ENCODE results near the gene DENND1B.

DENND1B gene

DNA sequence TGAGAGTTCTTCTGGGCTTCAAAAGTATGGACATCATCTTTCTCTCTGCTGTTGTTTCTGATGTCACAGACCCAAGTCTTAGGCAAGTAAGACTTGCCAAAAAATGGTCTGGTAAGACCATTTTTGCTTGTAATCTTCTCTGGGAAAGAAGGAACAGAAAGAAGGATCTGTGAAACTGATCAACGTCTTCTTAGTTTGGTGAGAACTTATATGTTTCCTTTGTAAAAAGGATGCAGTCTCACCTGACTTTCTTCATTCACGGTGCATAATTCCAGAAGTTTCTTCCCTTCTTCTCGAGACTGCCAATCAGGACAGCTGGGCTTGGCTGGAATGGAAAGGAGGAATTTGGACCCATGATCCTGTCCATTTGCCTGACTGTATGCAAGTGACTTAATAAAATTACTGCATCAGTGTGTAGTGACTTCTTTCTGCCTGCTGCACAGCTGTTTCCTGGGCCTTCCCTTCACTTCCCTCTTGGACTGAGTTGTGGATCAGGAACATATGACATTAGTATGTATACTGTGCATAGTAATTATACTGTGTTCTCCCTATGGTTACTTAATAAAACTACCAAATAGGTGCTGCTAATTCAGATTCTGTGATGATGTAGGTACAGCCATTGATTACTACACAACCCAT is 7.6 kb upstream of the DENND1B start:
- peak overlapping the region; percentile 89; the same call in 1 of the 2 replicates for H3K27ac ChIP-seq
- TF ChIP-seq, protein P1, sequence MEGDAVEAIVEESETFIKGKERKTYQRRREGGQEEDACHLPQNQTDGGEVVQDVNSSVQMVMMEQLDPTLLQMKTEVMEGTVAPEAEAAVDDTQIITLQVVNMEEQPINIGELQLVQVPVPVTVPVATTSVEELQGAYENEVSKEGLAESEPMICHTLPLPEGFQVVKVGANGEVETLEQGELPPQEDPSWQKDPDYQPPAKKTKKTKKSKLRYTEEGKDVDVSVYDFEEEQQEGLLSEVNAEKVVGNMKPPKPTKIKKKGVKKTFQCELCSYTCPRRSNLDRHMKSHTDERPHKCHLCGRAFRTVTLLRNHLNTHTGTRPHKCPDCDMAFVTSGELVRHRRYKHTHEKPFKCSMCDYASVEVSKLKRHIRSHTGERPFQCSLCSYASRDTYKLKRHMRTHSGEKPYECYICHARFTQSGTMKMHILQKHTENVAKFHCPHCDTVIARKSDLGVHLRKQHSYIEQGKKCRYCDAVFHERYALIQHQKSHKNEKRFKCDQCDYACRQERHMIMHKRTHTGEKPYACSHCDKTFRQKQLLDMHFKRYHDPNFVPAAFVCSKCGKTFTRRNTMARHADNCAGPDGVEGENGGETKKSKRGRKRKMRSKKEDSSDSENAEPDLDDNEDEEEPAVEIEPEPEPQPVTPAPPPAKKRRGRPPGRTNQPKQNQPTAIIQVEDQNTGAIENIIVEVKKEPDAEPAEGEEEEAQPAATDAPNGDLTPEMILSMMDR (conservative IDR thresholded peaks at IDR 0.05), result no peak
- TF ChIP-seq ZFX (IDR thresholded peaks at IDR 0.05), result no peak

DNA sequence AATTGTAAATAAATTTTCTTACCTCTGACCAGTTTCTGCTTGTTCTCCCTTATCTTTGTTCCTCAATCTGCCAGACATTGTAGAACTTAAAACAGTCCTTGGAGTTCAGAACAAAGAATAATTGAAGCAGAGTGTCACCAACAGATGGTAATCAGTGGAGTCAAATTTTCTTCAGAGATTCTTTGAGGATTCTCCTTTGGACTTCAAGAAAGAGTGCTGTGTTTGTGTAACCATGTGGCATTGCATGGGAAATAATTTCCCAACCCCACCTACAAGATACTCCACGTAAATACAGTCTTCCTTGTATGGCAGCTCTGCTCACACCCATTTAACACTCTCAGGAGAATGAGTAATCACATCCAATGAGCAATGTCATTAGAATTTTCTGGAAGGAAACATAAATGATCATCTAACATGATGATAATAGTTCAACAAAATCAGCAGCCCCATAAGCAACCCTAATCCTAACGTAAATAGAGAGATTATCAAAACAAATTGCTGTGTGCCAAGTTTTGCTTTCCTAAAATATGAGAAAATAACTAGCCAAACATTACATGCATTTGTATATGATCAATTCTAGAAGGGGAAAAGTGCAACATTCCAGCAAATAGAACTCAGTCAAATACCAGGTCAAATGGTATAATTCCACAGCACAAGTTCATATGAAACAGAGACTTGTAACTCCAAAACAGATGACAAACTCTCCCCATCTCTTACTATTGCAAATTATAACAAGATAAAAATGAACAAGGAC is 6.9 kb upstream of the DENND1B start:
- no peak overlapping the region; the same call in 1 of the 2 replicates for H3K27ac ChIP-seq
- TF ChIP-seq, protein P1 (conservative IDR thresholded peaks at IDR 0.05), result no peak
- TF ChIP-seq ZFX (IDR thresholded peaks at IDR 0.05), result no peak

DNA sequence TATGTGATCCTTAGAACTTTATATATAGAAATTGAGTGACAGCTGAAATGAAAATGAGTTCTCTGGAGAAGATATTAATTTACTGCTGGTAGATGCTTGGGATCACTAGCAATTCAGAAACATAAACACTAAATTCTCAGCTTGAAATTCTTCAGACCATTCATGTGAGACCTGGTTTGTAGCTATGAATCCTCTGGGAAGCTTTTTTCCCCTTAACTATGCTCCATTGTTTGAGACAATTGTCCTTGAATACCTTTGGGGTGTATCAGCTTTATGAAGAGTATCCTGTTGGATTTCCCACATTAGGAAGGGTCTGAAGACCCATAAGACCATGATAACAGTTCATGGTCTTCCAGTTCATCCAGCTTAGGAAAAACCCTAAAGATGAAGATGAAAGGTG is 4.6 kb upstream of the DENND1B start:
- H3K27ac ChIP-seq, result no peak overlapping the region
- TF ChIP-seq, protein P1 (conservative IDR thresholded peaks at IDR 0.05), result no peak
- no peak for TF ChIP-seq ZFX (IDR thresholded peaks at IDR 0.05)

DNA sequence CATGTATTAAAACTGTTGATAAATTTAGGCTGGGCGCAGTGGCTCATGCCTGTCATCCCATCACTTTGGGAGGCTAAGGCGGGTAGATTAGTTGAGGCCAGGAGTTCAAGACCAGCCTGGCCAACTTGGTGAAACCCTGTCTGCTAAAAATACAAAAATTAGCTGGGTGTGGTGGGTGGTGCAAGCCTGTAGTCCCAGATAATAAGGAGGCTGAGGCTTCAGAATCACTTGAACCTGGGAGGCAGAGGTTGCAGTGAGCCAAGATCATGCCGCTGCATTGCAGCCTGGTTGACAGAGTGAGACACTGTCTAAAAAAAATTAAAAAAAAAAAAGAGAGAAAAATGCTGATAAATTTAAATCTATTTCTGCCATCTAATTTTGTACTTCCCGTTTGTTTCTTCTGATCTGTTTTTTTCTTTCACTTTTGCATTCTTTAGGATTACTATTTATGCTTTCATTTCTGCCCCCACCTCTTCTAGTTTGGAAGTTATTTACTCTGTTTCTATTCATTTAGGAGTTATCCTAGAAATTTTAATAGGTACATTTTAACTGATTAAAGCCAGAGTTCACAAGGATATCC is 3.2 kb upstream of the DENND1B start:
- H3K27ac ChIP-seq, result no peak overlapping the region
- TF ChIP-seq ZFX (IDR thresholded peaks at IDR 0.05), result no peak
- TF ChIP-seq, protein P1 (conservative IDR thresholded peaks at IDR 0.05), result no peak

DNA sequence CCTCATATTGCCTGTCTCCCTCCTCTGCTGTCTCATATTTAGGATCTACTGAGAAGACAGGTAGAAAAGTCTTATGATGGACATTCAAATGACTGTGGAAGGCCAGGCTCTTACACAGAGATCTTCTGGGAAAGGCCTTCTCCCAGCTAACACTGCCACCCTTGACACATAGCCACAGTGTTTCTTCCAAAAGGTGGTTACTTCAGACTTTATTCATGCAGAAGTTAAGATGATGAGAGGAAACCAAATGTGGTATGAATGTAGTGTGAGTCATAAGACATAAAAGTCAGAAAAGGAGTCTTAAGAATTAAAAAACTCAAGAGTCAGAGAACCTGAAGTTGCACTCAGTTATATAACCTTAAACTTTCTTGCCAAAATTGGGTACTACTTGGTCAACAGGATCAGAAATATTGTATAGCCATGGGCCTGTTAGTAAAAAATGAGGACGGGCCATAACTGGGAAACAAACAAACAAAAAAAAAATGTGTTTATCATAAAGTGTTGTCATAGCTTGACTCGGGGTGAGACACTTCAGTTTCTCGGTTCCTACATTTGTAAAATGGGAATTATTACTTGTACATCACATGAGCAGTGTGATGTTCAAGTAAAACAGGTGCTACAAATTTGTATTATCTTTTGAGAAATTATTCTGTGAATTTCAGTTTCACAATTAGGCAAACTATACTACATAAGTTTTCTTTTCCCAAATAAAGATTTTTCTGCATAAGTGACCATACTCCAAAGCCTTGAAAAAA is 1.2 kb upstream of the DENND1B start:
- TF ChIP-seq, protein P1 (conservative IDR thresholded peaks at IDR 0.05), result no peak
- no peak for TF ChIP-seq ZFX (IDR thresholded peaks at IDR 0.05)
- peak overlapping the region; percentile 88; the same call in 1 of the 2 replicates for H3K27ac ChIP-seq

DNA sequence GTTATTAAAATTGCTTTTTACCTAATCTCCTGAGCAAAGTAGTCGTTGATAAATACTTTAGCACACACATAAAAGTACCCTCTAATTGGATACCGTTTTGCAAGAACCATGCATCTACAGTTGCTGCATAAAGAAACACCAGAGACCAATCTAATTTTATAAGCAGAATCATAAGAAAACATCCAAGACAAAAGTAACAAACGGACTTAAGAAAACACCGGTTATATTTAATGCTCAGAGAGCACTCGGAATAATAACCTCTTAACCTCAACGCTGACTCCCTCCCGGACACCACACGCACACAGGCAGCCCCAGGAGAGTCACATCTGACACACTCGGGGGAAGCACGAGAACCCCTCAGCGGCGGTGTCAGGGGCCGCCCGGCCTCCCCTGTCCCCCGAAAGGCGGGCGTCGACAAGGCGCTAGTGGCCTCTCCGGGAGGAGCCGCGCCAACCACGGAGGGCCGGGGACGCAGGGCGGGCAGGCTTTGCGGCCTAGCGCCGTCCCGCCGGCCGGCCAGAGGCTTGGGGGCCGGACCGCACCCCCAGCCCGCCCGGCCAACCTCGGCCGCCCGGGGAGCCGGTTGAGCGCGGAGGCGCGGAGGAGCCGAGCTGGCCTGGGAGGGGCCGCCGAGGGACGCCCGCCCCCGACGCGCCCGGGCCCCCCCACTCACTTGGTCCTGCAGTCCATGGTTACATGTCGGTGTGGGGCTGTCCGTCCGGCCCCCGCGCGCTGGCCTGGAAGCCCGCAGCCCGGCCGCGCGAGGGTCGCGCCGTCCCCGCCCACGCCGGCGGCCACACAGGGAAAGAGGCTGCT is 606 bp downstream of the DENND1B start:
- H3K27ac ChIP-seq, result peak overlapping the region; percentile 88
- peak; percentile 97 for TF ChIP-seq ZFX (IDR thresholded peaks at IDR 0.05)
- TF ChIP-seq, protein P1 (conservative IDR thresholded peaks at IDR 0.05), result no peak

Data from C4-2B (cell line).